HK-2 (cell line): Measurements from ENCODE around the gene SELENOH.

ENCODE experiments used
- DNase-seq: peaks from one replicate; pipeline ENCODE4 v3.0.0-alpha.2; 2018; ENCODE audit not compliant: unreplicated experiment

The SELENOH gene

DNA sequence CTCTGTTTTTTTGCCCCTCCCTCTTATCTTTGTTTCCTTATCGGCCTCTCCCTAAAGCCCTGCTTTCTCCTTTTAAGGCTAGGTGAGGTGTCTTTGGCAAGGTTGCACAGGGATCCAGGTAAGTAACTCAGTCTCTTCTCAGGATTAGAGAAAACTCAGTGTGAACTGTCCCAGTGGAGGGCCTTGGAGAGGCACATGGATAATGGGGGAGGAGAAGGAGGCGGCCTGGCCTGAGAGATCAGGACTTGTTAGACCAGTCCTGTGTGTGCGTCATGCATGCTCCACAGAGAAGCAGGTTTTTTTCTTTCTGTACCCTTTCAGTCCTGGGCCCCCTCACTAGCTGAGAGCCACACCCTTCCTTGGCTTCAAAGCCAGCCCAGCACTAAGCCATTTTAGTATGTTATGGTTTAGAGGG, 40.2 kb downstream of the SELENOH start:
- DNase-seq, result no peak

DNA sequence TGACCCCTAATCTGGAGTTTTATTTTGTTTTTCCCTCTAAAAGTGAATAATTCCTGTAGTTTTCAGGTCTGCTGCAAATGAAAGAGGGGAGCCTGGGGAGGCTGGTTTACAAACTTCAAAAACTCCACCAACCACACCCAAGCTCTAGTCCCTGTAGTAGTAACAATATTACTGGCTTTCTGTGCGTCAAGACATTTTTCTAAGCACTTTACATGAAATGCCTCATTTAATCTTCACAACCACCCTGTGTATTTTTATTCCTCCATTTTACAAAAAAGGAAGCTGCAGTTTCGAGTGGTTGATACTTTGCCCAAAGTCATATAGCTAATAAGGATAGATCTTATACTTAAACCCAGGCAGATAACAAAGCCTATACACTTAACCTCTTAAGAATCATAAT, 43.8 kb downstream of the SELENOH start:
- DNase-seq, result no peak

DNA sequence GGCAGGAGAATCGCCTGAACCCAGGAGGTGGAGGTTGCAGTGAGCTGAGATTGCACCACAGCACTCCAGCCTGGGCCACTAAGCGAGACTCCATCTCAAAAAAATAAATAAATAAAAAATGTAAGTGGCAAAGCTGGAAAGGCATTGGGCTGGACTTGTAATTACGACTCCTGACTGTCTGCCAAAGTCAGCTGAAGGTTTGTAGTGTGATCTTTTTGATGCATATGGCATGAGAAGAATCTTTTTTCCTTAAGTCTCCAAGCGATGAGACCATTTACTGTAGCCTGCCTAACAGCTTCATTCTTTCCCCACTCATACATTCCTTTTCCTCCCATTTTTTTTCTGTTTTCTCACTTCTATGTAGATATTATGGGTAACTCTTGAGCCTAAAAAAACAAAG, 45.1 kb downstream of the SELENOH start:
- DNase-seq, result no peak

DNA sequence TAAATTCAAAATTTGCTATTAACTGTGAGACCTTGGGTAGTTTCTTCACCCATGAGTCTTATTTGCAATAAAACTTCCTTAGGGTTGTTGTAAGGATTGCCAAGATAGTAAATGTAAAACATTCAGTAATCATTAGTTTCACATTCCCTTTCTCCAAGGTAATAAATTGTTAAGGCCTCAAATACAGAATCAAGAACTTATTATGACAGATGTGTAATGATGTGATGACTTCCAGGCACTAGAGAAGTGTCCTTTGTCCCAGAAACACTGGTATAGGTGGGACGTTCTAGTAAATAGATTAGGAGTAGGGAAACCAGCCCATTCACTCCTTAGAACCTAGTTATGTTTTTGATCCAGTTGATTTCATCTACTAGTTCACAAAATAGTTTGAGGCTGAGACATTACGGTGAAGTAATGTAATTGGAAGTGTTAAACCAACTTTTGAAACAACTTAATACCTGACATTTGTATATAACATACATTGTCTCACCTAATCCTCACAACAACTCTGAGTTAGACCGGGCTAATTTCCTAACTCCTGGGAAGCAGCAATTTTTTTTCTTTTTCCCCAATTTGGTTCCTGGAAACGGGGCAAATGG, 45.8 kb downstream of the SELENOH start:
- DNase-seq, result no peak

DNA sequence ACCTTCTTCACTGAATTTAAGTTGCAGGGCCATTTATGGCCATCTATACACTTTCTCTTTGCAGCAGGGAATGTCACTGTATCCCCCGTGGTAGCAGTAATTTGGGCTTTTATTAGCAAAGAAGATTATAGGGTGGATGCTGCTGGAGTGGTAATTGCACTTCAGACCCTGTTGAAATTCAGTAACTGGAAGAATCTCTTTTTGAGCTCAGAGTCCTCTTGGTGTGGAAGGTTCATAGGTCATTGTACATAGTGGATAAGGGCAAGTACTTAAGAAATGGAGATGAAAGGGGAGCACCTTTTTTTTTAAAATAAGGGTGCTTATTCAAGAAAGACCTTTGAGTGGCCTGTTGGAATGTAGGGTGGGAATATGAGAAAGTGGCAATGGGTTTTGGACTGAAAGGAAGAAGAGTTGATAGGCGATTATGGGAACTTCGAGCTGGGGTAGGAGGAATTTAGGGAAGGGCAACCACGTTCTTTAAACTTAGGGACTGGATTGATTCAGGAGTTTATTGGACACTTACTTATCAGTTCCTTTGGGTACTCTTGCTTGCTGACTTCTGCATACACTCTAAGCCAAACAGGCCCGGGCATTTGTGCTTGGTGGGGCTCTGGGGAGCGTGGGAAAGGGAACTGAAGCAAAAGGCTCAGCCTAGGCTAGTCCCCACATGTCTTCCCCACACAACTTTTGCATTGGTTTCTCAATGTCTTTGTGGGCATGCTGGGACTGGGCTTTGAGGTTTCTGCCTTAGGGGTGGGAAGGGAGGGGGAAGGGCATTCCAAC, 46.8 kb downstream of the SELENOH start:
- DNase-seq, result no peak

DNA sequence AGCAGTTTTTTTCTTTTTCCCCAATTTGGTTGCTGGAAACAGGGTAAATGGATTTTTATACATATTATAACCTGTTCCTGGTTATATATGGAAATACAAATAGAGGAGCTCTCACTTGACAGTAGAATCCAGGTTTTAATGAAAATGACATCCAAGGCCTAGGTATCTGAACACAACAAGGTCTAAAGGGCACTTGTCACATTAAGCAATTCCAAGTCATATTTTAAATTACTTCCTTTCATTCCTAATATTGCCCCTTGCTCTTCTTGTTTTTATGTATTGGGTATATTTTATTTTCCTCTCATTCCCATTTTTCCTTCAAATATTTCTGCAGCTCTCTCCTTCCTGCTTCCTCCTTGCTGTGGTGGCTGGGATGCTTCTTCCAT, 47.4 kb downstream of the SELENOH start:
- no peak for DNase-seq

DNA sequence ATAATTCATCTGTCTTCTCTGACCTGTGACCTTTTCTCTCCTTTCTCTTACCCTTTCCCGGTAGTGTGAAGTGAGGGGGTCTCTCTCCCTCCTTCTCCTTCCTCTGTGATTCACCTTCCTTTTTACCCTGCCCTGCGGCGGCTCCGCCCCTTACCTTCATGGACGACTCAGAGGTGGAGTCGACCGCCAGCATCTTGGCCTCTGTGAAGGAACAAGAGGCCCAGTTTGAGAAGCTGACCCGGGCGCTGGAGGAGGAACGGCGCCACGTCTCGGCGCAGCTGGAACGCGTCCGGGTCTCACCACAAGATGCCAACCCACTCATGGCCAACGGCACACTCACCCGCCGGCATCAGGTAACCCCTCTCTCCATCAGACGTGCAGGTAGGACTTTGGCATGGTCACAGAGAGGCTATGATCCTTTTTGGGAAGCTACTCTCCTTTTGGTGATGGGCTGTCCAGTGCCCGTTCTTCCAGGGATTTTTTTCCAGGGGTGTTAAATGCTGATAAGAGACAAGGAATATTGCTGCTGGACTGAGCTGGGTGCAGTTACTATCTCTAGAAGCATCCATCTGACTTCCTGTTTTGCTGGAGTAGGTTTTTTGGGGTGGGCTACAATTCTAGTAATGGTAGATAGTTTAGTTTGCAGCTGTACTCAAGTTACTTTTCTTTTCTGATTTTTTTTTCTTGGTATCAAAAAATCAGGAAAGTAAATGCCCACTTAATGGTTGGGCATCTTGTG, 50.2 kb downstream of the SELENOH start:
- DNase-seq, result no peak

DNA sequence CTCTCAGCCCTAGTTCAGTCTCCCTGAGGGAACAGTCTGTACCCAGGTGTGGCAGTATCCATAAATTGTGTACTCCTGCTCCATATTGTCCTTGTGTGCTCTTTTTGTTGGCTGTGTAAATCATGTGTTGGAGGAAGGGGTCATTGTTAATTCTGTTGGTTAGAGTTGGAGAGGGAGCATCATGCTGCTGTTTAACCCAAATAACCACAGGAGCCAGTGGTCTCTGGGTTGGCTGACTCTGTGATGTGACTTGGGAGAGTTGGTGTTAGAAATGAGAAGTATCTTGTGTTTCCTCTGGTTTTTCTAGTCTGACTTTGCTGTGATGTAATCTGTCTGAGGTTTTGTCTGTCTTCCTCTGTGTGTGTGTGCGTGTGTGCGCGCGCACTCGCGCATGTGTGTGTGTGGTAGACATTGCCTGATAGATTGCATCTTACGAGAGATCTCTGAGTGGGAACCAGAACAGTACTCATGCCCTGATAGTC, 50.8 kb downstream of the SELENOH start:
- DNase-seq, result peak; percentile 55

DNA sequence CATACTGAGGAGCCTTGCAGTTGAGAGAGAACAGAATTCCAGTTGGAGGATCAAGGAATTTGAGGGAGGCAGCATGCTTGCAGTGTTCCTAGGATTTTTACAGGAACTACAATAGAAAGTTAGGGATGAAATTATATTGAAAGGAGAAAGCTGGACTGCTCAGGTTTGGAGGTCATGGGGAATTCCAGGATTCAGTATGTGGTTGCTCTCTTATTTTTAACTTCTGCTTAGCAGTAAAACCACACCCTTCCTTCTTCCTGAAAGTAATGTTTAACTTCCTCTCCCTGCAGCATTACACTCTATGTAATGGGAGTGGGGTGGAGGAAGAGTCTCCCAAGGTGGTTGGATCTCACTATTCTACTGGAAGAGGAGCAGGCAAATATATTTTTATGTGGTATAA, 51.6 kb downstream of the SELENOH start:
- no peak for DNase-seq
